Cardiac muscle cell (in vitro differentiated cells and primary cell): ENCODE measurements around the gene C5orf15. TPM values are rescaled to one million over a fixed set of nuclear protein-coding genes. Genes with fewer than 3 reads are reported as not detected.

Experiments used
- DNase-seq, 2 donors: peaks; one replicate each; pipeline versions ENCODE4 v3.0.0 to v3.0.0-alpha.2; 2010 to 2017; ENCODE audit warnings: low read depth in 1 of 2, low spot score in 1 of 2
- H3K27ac ChIP-seq: fragments of 200-600 bp; sonication (generic); 2 replicates; pipeline ENCODE4 v1.5.1; 2016
- H3K27me3 ChIP-seq: fragments of 200-600 bp; sonication (generic); 2 replicates; pipeline ENCODE4 v1.6.0; 2016; ENCODE audit warnings: control low read depth
- H3K36me3 ChIP-seq: fragments of 200-600 bp; sonication (generic); 2 replicates; pipeline ENCODE4 v1.5.1; 2016; ENCODE audit warnings: control low read depth
- H3K4me1 ChIP-seq: fragments of 200-600 bp; sonication (generic); 2 replicates; pipeline ENCODE4 v1.8.1; 2017; ENCODE audit warnings: low read depth, mild to moderate bottlenecking, mixed run types
- H3K4me3 ChIP-seq: fragments of 200-600 bp; sonication (generic); 2 replicates; pipeline ENCODE4 v1.5.1; 2016; ENCODE audit warnings: mild to moderate bottlenecking
- H3K9me3 ChIP-seq: fragments of 200-600 bp; sonication (generic); 2 replicates; pipeline ENCODE4 v1.5.1; 2017; ENCODE audit warnings: low read depth, mild to moderate bottlenecking, control low read depth
- CTCF ChIP-seq: IDR thresholded peaks from 2 replicates; pipeline ENCODE4 v1.5.1; 2012; ENCODE audit warnings: low read depth, mild to moderate bottlenecking, low read length
- polyA plus RNA-seq: library from polyadenylated mRNA; unstranded; fragments of >200 nt; fragmentation: Nextera tagmentation; extraction: Ambion mirVana; gene quantifications from 2 replicates; pipeline ENCODE4 v1.2.1, GENCODE V29; 2016
- total RNA-seq: library from RNA; depleted of rRNA; stranded (reverse); fragments of >200 nt; gene quantifications from 2 replicates; pipeline ENCODE4 v1.2.3, GENCODE V29; 2016

The C5orf15 gene
- total and polyA plus RNA-seq, 2 experiments from 2014 or later, result 58.5 to 87.8 TPM

- Histone ChIP-seq H3K27ac (peak overlapping the region; percentile 91), H3K9me3 (no peaks in the 10 kb centered on the region), H3K4me3 (peak overlapping the region; percentile 74), H3K27me3 (no peaks in the 10 kb centered on the region), H3K4me1 (peaks cover 7% of the 10 kb centered on the region), H3K36me3 (peaks cover 1% of the 10 kb centered on the region)
- peak in 1 of 2 donors; percentile 43 for DNase-seq
- TF ChIP-seq CTCF, result no peak
Observed at GRCh38 chr5:133967698-133968203, 674 bp downstream of the C5orf15 start.

- H3K27ac ChIP-seq, result no peak overlapping the region
- no peaks in the 10 kb centered on the region for H3K9me3 ChIP-seq
- H3K36me3 ChIP-seq, result no peaks in the 10 kb centered on the region
- peak; percentile 8 to 30 for DNase-seq
- no peaks in the 10 kb centered on the region for H3K27me3 ChIP-seq
- peaks cover 7% of the 10 kb centered on the region for H3K4me1 ChIP-seq
- no peak for TF ChIP-seq CTCF
- H3K4me3 ChIP-seq, result peak overlapping the region; percentile 74
Observed at GRCh38 chr5:133967124-133967523, 1.3 kb downstream of the C5orf15 start.

GRCh38 chr5:133966090-133966489, 2.3 kb downstream of the C5orf15 start:
- no peak for DNase-seq
- Histone ChIP-seq H3K4me1 (peaks cover 7% of the 10 kb centered on the region), H3K27ac (no peak overlapping the region), H3K4me3 (no peak overlapping the region), H3K27me3 (no peaks in the 10 kb centered on the region), H3K36me3 (no peaks in the 10 kb centered on the region), H3K9me3 (no peaks in the 10 kb centered on the region)
- TF ChIP-seq CTCF, result no peak

GRCh38 chr5:133963493-133964128, 4.8 kb downstream of the C5orf15 start:
- H3K36me3 ChIP-seq, result peaks cover 5% of the 10 kb centered on the region
- H3K9me3 ChIP-seq, result no peaks in the 10 kb centered on the region
- H3K27ac ChIP-seq, result no peak overlapping the region
- no peak overlapping the region for H3K4me3 ChIP-seq
- TF ChIP-seq CTCF, result no peak
- peaks cover 7% of the 10 kb centered on the region for H3K4me1 ChIP-seq
- no peak for DNase-seq
- H3K27me3 ChIP-seq, result no peaks in the 10 kb centered on the region

- H3K27me3 ChIP-seq, result no peaks in the 10 kb centered on the region
- H3K4me3 ChIP-seq, result no peak overlapping the region
- peaks cover 6% of the 10 kb centered on the region for H3K36me3 ChIP-seq
- peak in 1 of 2 donors; percentile 47 for DNase-seq
- H3K4me1 ChIP-seq, result peaks cover 7% of the 10 kb centered on the region
- no peak overlapping the region for H3K27ac ChIP-seq
- H3K9me3 ChIP-seq, result no peaks in the 10 kb centered on the region
- TF ChIP-seq CTCF, result no peak
Observed at GRCh38 chr5:133962801-133963476, 5.5 kb downstream of the C5orf15 start.
